Mucosa of descending colon (tissue), 3 donors: ENCODE measurements around the gene PKIB. TPM values are rescaled to one million over a fixed set of nuclear protein-coding genes. Genes with fewer than 3 reads are reported as not detected.
A peak's percentile ranks its signal among the peaks of the same experiment; 100 is the strongest.
"Not testable (repeated sequence)": the region's sequence is repeated elsewhere in the genome, so short reads cannot be mapped to it uniquely, and the experiment has no call there.

ENCODE experiments used
- ATAC-seq: fragments of 200-7000 bp; cut with Tn5 transposase; one replicate; pipeline ENCODE4 v1.9.1; 2020; ENCODE audit warnings: mild to moderate bottlenecking, moderate library complexity
- DNase-seq, 3 donors: peaks; one replicate each; pipeline ENCODE4 v3.0.0-alpha.2; 2020
- H3K36me3 ChIP-seq: fragments of 200-600 bp; one replicate; pipeline ENCODE4 v1.8.0; 2021; ENCODE audit warnings: low read depth, mild to moderate bottlenecking
- H3K4me1 ChIP-seq: fragments of 200-600 bp; one replicate; pipeline ENCODE4 v1.8.0; 2021; ENCODE audit warnings: low read depth, mild to moderate bottlenecking
- H3K4me3 ChIP-seq: fragments of 200-600 bp; one replicate; pipeline ENCODE4 v1.8.0; 2021; ENCODE audit warnings: mild to moderate bottlenecking
- H3K9me3 ChIP-seq: fragments of 200-600 bp; one replicate; pipeline ENCODE4 v1.8.0; 2021; ENCODE audit warnings: mild to moderate bottlenecking
- CTCF ChIP-seq: fragments of 200-600 bp; IDR thresholded peaks from one replicate; pipeline ENCODE4 v1.8.0; 2022; ENCODE audit warnings: antibody characterized with exemption, mild to moderate bottlenecking
- intact Hi-C, 2 donors: fragments of 100-400 bp; cut with DNase I in 1 of 2; cut with micrococcal nuclease in 1 of 2; formaldehyde crosslinking; loops; one replicate each; pipeline versions ENCODE4 v1.11.0 to v1.11.1; 2022; cut with DNase I, micrococcal nuclease
- total RNA-seq, 3 donors: library from RNA; stranded (reverse); fragmentation: NEBNext Ultra II Directional in 2 of 3; extraction: Animal tissue kit (Norgen Biotek cat#: 25700) in 2 of 3; gene quantifications; one replicate each; pipeline versions ENCODE4 v1.2.1 to v1.2.4, GENCODE V29; 2021 to 2023
- donor health status: DM: no; HTN: no; CAD: no; lungs with moderate emphysema.
- donor health status: DM: no; HTN: no; CAD: no.
- donor health status: DM: no; HTN: yes; CAD: no.

PKIB gene
- total RNA-seq, 3 donors from 2014 or later: 75.1 to 214 (median 122) TPM

- DNase-seq: no peak
- peak; percentile 88 for ATAC-seq
- Histone ChIP-seq H3K9me3 (peaks cover 2% of the 10 kb centered on the region), H3K36me3 (no peaks in the 10 kb centered on the region), H3K4me1 (peaks cover 4% of the 10 kb centered on the region), H3K4me3 (no peak overlapping the region)
- intact Hi-C loops: no loop called here
- TF ChIP-seq CTCF: no peak
Measured at GRCh38 chr6:122580737-122581136, 29.5 kb upstream of the PKIB start.

GRCh38 chr6:122589115-122589514 lies 21.1 kb upstream of the PKIB start:
- TF ChIP-seq CTCF: no peak
- intact Hi-C loops: no loop called here
- Histone ChIP-seq H3K4me1 (no peaks in the 10 kb centered on the region), H3K4me3 (no peak overlapping the region), H3K9me3 (no peaks in the 10 kb centered on the region), H3K36me3 (no peaks in the 10 kb centered on the region)
- ATAC-seq (no peak), DNase-seq (no peak)

GRCh38 chr6:122598295-122598694 lies 11.9 kb upstream of the PKIB start:
- ATAC-seq, H3K4me3 ChIP-seq, H3K9me3 ChIP-seq, H3K4me1 ChIP-seq, H3K36me3 ChIP-seq, DNase-seq, intact Hi-C loops: not testable (repeated sequence)

- no peaks in the 10 kb centered on the region for H3K4me1 ChIP-seq
- H3K36me3 ChIP-seq: no peaks in the 10 kb centered on the region
- H3K4me3 ChIP-seq: no peak overlapping the region
- intact Hi-C loops: no loop called here
- ATAC-seq (no peak), DNase-seq (no peak)
- TF ChIP-seq CTCF: no peak
- no peaks in the 10 kb centered on the region for H3K9me3 ChIP-seq
Measured at GRCh38 chr6:122604676-122605075, 5.5 kb upstream of the PKIB start.

- H3K36me3 ChIP-seq: no peaks in the 10 kb centered on the region
- peak; percentile 77 for ATAC-seq
- intact Hi-C loops: no loop called here
- TF ChIP-seq CTCF: no peak
- peak; percentile 74 to 82 (median 76) for DNase-seq
- peak overlapping the region; percentile 25 for H3K4me3 ChIP-seq
- peaks cover 8% of the 10 kb centered on the region for H3K4me1 ChIP-seq
- no peaks in the 10 kb centered on the region for H3K9me3 ChIP-seq
Measured at GRCh38 chr6:122610690-122611455, 668 bp downstream of the PKIB start.

GRCh38 chr6:122612838-122613237 lies 2.6 kb downstream of the PKIB start:
- intact Hi-C loops: no loop called here
- no peak for TF ChIP-seq CTCF

More at GRCh38 chr6:122612838-122613237, 2.6 kb downstream of the PKIB start:
- Histone ChIP-seq H3K9me3 (no peaks in the 10 kb centered on the region), H3K4me3 (no peak overlapping the region), H3K36me3 (no peaks in the 10 kb centered on the region), H3K4me1 (peaks cover 8% of the 10 kb centered on the region)
- ATAC-seq: no peak
- no peak for DNase-seq
